Muscle layer of duodenum (tissue), 2 donors: ENCODE results near the gene TREML2.
"Not testable (repeated sequence)": the region's sequence is repeated elsewhere in the genome, so short reads cannot be mapped to it uniquely, and the experiment has no call there.

ENCODE experiments used
- H3K27ac ChIP-seq: one replicate; pipeline ENCODE4 v1.7.0; 2013; ENCODE audit warnings: mild to moderate bottlenecking, low read length
- H3K27me3 ChIP-seq: one replicate; pipeline ENCODE4 v1.7.0; 2013; ENCODE audit warnings: low read depth, mild to moderate bottlenecking, control low read depth, low read length
- H3K36me3 ChIP-seq, 2 donors: one replicate each; pipeline ENCODE4 v1.7.0; 2013; ENCODE audit warnings: low read length in 2 of 2, control low read depth in 1 of 2, mild to moderate bottlenecking in 1 of 2; ENCODE audit not compliant: insufficient read depth in 2 of 2, control insufficient read depth in 1 of 2
- H3K4me1 ChIP-seq, 2 donors: one replicate each; pipeline ENCODE4 v1.7.0; 2013; ENCODE audit warnings: low read length in 2 of 2, mild to moderate bottlenecking in 2 of 2, control low read depth in 1 of 2, moderate library complexity in 1 of 2; ENCODE audit not compliant: insufficient read depth in 2 of 2, control insufficient read depth in 1 of 2
- H3K4me3 ChIP-seq, 2 donors: one replicate each; pipeline ENCODE4 v1.7.0; 2013; ENCODE audit warnings: low read length in 2 of 2, low read depth in 1 of 2, mild to moderate bottlenecking in 1 of 2
- H3K9me3 ChIP-seq, 2 donors: one replicate each; pipeline ENCODE4 v1.7.0; 2013; ENCODE audit warnings: low read length in 2 of 2, control low read depth in 1 of 2, mild to moderate bottlenecking in 1 of 2; ENCODE audit not compliant: control insufficient read depth in 1 of 2
- donor health status: healthy.

Gene TREML2, protein sequence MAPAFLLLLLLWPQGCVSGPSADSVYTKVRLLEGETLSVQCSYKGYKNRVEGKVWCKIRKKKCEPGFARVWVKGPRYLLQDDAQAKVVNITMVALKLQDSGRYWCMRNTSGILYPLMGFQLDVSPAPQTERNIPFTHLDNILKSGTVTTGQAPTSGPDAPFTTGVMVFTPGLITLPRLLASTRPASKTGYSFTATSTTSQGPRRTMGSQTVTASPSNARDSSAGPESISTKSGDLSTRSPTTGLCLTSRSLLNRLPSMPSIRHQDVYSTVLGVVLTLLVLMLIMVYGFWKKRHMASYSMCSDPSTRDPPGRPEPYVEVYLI

GRCh38 chr6:41200901-41201763, at the start of gene TREML2:
Gene TREML2 (minus strand): TSS chr6:41201149. CDS start chr6:41201008, 141 bp downstream.
- H3K27ac ChIP-seq: no peak within 1 kb of the TSS
- H3K9me3 ChIP-seq: no peaks in the 10 kb centered on the region
- no peaks in the 10 kb centered on the region for H3K27me3 ChIP-seq
- no peaks in the 10 kb centered on the region for H3K4me1 ChIP-seq
- H3K4me3 ChIP-seq: no peak within 1 kb of the TSS
- no peaks in the 10 kb centered on the region for H3K36me3 ChIP-seq

- Histone ChIP-seq H3K4me1 (no peaks in the 10 kb centered on the region), H3K27ac (no peak overlapping the region), H3K4me3 (no peak overlapping the region), H3K9me3 (no peaks in the 10 kb centered on the region), H3K27me3 (no peaks in the 10 kb centered on the region), H3K36me3 (no peaks in the 10 kb centered on the region)
These were observed 47.1 kb upstream of the TREML2 start for GRCh38 chr6:41247882-41248705.

DNA sequence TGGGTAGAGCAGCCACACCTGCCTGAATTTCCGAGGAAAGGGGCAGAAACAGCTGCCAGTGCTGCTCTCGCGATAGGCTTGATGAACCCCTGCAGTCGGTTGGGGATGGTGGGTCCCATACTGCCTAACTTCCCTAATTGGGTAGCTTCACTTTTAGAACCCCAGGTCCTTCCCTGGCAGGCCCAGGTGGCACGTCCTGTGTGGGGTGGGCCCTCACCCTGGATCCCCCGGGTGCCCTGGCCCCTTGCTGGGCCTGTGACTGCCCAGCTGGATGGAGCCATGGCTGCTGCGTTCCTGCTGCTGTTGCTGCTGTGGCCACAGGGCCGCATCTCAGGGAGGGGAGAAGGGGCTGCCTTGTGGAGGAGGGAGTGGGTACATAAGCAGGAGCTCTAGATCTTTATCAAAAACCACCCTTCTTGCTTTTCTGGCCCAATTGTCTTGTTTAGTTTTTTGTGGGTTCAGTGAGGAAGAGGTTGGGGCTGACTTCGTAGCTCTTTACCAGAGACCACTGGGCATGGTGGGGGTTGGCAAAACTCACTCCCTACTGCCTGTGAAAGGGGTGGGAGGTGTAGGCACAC, 46.4 kb upstream of the TREML2 start:
- H3K9me3 ChIP-seq: no peaks in the 10 kb centered on the region
- H3K4me3 ChIP-seq: no peak overlapping the region
- no peaks in the 10 kb centered on the region for H3K27me3 ChIP-seq
- H3K36me3 ChIP-seq: no peaks in the 10 kb centered on the region
- H3K27ac ChIP-seq: no peak overlapping the region
- H3K4me1 ChIP-seq: no peaks in the 10 kb centered on the region

DNA sequence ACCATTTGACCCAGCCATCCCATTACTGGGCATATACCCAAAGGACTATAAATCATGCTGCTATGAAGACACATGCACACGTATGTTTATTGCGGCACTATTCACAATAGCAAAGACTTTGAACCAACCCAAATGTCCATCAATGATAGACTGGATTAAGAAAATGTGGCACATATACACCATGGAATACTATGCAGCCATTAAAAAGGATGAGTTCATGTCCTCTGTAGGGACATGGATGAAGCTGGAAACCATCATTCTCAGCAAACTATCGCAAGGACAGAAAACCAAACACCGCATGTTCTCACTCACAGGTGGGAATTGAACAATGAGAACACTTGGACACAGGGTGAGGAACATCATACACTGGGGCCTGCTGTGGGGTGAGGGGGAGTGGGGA, 45.6 kb upstream of the TREML2 start:
- not testable (repeated sequence) for H3K36me3 ChIP-seq, H3K27me3 ChIP-seq, H3K9me3 ChIP-seq, H3K4me1 ChIP-seq, H3K4me3 ChIP-seq, H3K27ac ChIP-seq

- Histone ChIP-seq H3K36me3 (no peaks in the 10 kb centered on the region), H3K27ac (no peak overlapping the region), H3K9me3 (no peaks in the 10 kb centered on the region), H3K4me3 (no peak overlapping the region), H3K27me3 (peaks cover 10% of the 10 kb centered on the region), H3K4me1 (no peaks in the 10 kb centered on the region)
These were observed 38.7 kb upstream of the TREML2 start for GRCh38 chr6:41239467-41240159.

- Histone ChIP-seq H3K36me3 (no peaks in the 10 kb centered on the region), H3K4me1 (no peaks in the 10 kb centered on the region), H3K27ac (no peak overlapping the region), H3K4me3 (no peak overlapping the region), H3K27me3 (peaks cover 10% of the 10 kb centered on the region), H3K9me3 (no peaks in the 10 kb centered on the region)
These were observed 36.2 kb upstream of the TREML2 start for GRCh38 chr6:41237128-41237527.

DNA sequence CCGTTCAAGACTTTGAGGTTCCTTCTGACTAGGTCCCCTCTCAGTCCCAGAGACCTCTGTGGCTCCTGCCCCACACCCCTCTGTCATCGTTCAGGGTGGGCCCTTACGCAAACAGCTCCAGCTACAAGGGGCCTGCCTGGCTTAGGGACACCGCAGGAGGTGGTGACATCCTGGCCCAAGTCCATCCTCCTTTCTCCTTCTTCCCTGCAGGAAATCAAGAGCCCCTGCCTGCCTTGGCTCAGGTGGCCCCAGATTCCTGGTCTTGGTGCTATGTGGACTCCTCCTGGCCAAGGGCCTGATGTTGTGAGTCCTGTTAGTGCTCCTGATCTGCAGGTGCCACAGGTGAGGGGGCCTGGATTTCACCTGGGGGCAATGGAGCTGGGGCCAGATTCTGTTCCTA, 35.3 kb upstream of the TREML2 start:
- H3K4me1 ChIP-seq: no peaks in the 10 kb centered on the region
- no peak overlapping the region for H3K27ac ChIP-seq
- H3K36me3 ChIP-seq: no peaks in the 10 kb centered on the region
- peaks cover 10% of the 10 kb centered on the region for H3K27me3 ChIP-seq
- H3K9me3 ChIP-seq: no peaks in the 10 kb centered on the region
- no peak overlapping the region for H3K4me3 ChIP-seq

DNA sequence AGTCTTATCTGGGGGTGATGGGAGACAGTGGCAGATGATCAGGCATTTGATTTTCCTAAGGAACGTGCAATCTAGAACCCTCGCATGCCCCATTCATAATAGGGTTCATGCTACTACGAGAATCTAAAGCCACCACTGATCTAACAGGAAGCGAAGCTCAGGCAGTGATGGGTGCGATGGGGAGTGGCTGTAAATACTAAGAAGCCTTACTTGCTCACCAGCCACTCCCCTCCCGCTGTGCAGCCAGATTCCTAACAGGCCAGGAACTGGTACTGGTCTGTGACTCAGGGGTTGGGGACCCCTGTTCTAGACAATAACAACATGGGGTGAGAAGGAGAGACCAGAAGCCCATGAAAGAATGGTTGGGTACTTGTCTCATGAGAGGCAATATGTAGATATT, 31.7 kb upstream of the TREML2 start:
- H3K4me3 ChIP-seq: no peak overlapping the region
- no peaks in the 10 kb centered on the region for H3K27me3 ChIP-seq
- H3K36me3 ChIP-seq: no peaks in the 10 kb centered on the region
- no peaks in the 10 kb centered on the region for H3K9me3 ChIP-seq
- H3K27ac ChIP-seq: no peak overlapping the region
- no peaks in the 10 kb centered on the region for H3K4me1 ChIP-seq

DNA sequence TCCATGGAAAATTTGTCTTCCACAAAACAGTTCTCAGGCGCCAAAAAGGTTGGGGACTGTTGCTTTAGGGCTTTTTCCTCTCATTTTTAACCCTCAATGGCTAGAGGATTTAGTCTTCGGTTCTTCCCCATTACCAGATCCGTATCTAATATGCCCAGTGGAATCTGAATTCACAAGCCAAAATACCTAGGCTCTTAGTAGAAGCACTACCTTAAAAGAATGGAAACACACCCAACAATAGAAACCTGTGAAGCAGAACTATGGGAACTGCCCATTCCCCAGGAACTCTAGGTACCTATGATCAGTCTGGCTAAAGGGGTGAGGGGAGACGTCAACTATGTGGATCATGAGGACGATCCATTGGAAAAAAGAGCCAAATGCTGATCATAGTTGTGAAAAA, 30.3 kb upstream of the TREML2 start:
- no peaks in the 10 kb centered on the region for H3K27me3 ChIP-seq
- H3K9me3 ChIP-seq: no peaks in the 10 kb centered on the region
- no peaks in the 10 kb centered on the region for H3K36me3 ChIP-seq
- no peak overlapping the region for H3K27ac ChIP-seq
- H3K4me3 ChIP-seq: no peak overlapping the region
- no peaks in the 10 kb centered on the region for H3K4me1 ChIP-seq

GRCh38 chr6:41229721-41230120, 28.8 kb upstream of the TREML2 start:
- no peaks in the 10 kb centered on the region for H3K9me3 ChIP-seq
- H3K36me3 ChIP-seq: no peaks in the 10 kb centered on the region
- H3K4me1 ChIP-seq: no peaks in the 10 kb centered on the region
- no peaks in the 10 kb centered on the region for H3K27me3 ChIP-seq
- no peak overlapping the region for H3K27ac ChIP-seq
- no peak overlapping the region for H3K4me3 ChIP-seq
